Endothelial cell of umbilical vein (primary cell): ENCODE measurements around the gene NBPF26. TPM values are rescaled to one million over a fixed set of nuclear protein-coding genes. Genes with fewer than 3 reads are reported as not detected.
"Not testable (repeated sequence)": the region's sequence is repeated elsewhere in the genome, so short reads cannot be mapped to it uniquely, and the experiment has no call there.

ENCODE experiments used
- BruUV-seq: library from RNA; stranded (reverse); fragments of 400-500 nt; replicated peaks from 2 replicates; lab custom pipeline; 2021; lab: Mats Ljungman, UMichigan
- CTCF ChIA-PET: fragments of 300-600, 350-600 bp; sonication (Branson Sonifier 250); formaldehyde crosslinking; loops from one replicate; lab custom pipeline; 2021; ENCODE audit warnings: antibody characterized with exemption, inconsistent platforms; lab: Charles Lee
- POLR2A ChIA-PET: fragments of 300-600, 350-600 bp; sonication (Branson Sonifier 250); formaldehyde crosslinking; loops from one replicate; lab custom pipeline; 2021; ENCODE audit warnings: antibody characterized with exemption, inconsistent platforms; lab: Charles Lee
- DNase-seq: peaks from one replicate; pipeline ENCODE4 v3.0.0-alpha.2; 2011; ENCODE audit warnings: low read depth, low spot score
- FAIRE-seq: peaks from 2 replicates; lab custom pipeline; 2011; peaks lifted over from hg19 to GRCh38; lab: Jason Lieb, UNC
- H2AFZ ChIP-seq: 2 replicates; pipeline ENCODE4 v1.6.0; 2012; ENCODE audit warnings: low read depth, low read length, control low read depth, inconsistent platforms
- H3K27ac ChIP-seq: 2 replicates; pipeline ENCODE4 v1.5.1; 2011; ENCODE audit warnings: low read depth, mild to moderate bottlenecking, control low read depth, low read length, moderate library complexity; ENCODE audit not compliant: insufficient read depth
- H3K27me3 ChIP-seq, 2 experiments: 2 replicates each; pipeline versions ENCODE4 v1.6.0 to v1.6.1; 2011; ENCODE audit warnings: low read length in 2 of 2, mixed read lengths in 1 of 2; ENCODE audit not compliant: control insufficient read depth in 2 of 2, insufficient read depth in 2 of 2
- H3K36me3 ChIP-seq, 2 experiments: 2 replicates in 1 of 2; 3 replicates in 1 of 2; pipeline ENCODE4 v1.5.1; 2011; ENCODE audit warnings: low read length in 2 of 2, mild to moderate bottlenecking in 1 of 2, moderate library complexity in 1 of 2; ENCODE audit not compliant: control insufficient read depth in 2 of 2, insufficient read depth in 2 of 2; ENCODE audit errors: extremely low read depth in 1 of 2
- H3K4me1 ChIP-seq: 3 replicates; pipeline ENCODE4 v1.5.1; 2011; ENCODE audit warnings: mild to moderate bottlenecking, low read length; ENCODE audit not compliant: control insufficient read depth, insufficient read depth; ENCODE audit errors: extremely low read depth
- H3K4me2 ChIP-seq: 2 replicates; pipeline ENCODE4 v1.6.1; 2011; ENCODE audit warnings: low read length, control low read depth, mixed read lengths; ENCODE audit not compliant: insufficient read depth
- H3K4me3 ChIP-seq, 3 experiments: fragments of 200-600 bp in 1 of 3; sonication (generic), shearing (Covaris generic) in 1 of 3; replicated peaks in 1 of 3; 2 replicates each; pipeline ENCODE4 v1.5.1; 2011 to 2016; ENCODE audit warnings: control low read depth in 3 of 3, low read length in 3 of 3, mild to moderate bottlenecking in 2 of 3, inconsistent platforms in 1 of 3, low read depth in 1 of 3, moderate library complexity in 1 of 3; ENCODE audit not compliant: insufficient read depth in 1 of 3
- H3K79me2 ChIP-seq: 2 replicates; pipeline ENCODE4 v1.6.0; 2012; ENCODE audit warnings: low read length, inconsistent platforms; ENCODE audit not compliant: control insufficient read depth, insufficient read depth
- H3K9ac ChIP-seq: replicated peaks from 2 replicates; pipeline ENCODE3; 2011; ENCODE audit warnings: low read length, control low read depth; ENCODE audit not compliant: insufficient read depth; ENCODE audit errors: extremely low read depth
- H3K9me1 ChIP-seq: replicated peaks from 3 replicates; pipeline ENCODE4 v1.6.0; 2011; ENCODE audit warnings: mild to moderate bottlenecking, low read length; ENCODE audit not compliant: control insufficient read depth, insufficient read depth; ENCODE audit errors: extremely low read depth
- H3K9me3 ChIP-seq: replicated peaks from 2 replicates; pipeline ENCODE4 v1.5.1; 2012; ENCODE audit warnings: low read length, inconsistent platforms; ENCODE audit not compliant: control insufficient read depth, insufficient read depth
- H4K20me1 ChIP-seq: replicated peaks from 2 replicates; pipeline ENCODE3; 2011; ENCODE audit warnings: mild to moderate bottlenecking, low read length; ENCODE audit not compliant: control insufficient read depth, insufficient read depth; ENCODE audit errors: extremely low read depth
- dilution Hi-C: fragments of 300-500 bp; cut with MboI; formaldehyde crosslinking; loops from one replicate; pipeline ENCODE4 v1.15.0; 2019; ENCODE audit warnings: low sequenced_read_pairs; ENCODE audit not compliant: extremely low pct_ligation_motif_present
- intact Hi-C: fragments of 100-400 bp; cut with micrococcal nuclease; formaldehyde crosslinking; loops from one replicate; pipeline ENCODE4 v1.10.0; 2022
- polyA plus RNA-seq, 4 experiments: library from polyadenylated mRNA; depleted of rRNA in 3 of 4; stranded (reverse) in 3 of 4; unstranded in 1 of 4; fragments of >200 nt; gene quantifications; 2 replicates each; pipeline versions ENCODE4 v1.2.1 to v1.2.3, GENCODE V29; 2011 to 2012; ENCODE audit warnings: missing spikeins in 1 of 4
- total RNA-seq: library from RNA; stranded (reverse); gene quantifications from 2 replicates; pipeline ENCODE4 v1.2.3, GENCODE V29; 2021

Gene NBPF26
- total and polyA plus RNA-seq, 2 donors (not counting 3 experiments of a cell fraction or from before 2014, with no cell fraction given): 4.9 to 9.2 TPM

- H3K79me2 ChIP-seq, POLR2A ChIA-PET, FAIRE-seq: not testable (repeated sequence)
Observed at GRCh38 chr1:120684397-120684796, 39.3 kb upstream of the NBPF26 start.

GRCh38 chr1:120685622-120686021 is 38.1 kb upstream of the NBPF26 start:
- H3K4me1 ChIP-seq, H4K20me1 ChIP-seq, H3K4me2 ChIP-seq, CTCF ChIA-PET, intact Hi-C loops, H3K27ac ChIP-seq, dilution Hi-C loops, FAIRE-seq, H2AFZ ChIP-seq, BruUV-seq, H3K9me3 ChIP-seq, H3K9me1 ChIP-seq, H3K4me3 ChIP-seq, H3K79me2 ChIP-seq, H3K27me3 ChIP-seq, POLR2A ChIA-PET, H3K9ac ChIP-seq, DNase-seq, H3K36me3 ChIP-seq: not testable (repeated sequence)

More at GRCh38 chr1:120684397-120684796, 39.3 kb upstream of the NBPF26 start:
- H3K9me3 ChIP-seq, H3K27me3 ChIP-seq, H2AFZ ChIP-seq, H3K9me1 ChIP-seq, DNase-seq, CTCF ChIA-PET, H3K4me2 ChIP-seq, H3K9ac ChIP-seq, BruUV-seq, H3K4me1 ChIP-seq, intact Hi-C loops, H3K27ac ChIP-seq, H4K20me1 ChIP-seq, H3K36me3 ChIP-seq, dilution Hi-C loops, H3K4me3 ChIP-seq: not testable (repeated sequence)

GRCh38 chr1:120687250-120687649 is 36.5 kb upstream of the NBPF26 start:
- H3K79me2 ChIP-seq, H4K20me1 ChIP-seq, CTCF ChIA-PET, H3K9me3 ChIP-seq, H3K4me2 ChIP-seq, intact Hi-C loops, H2AFZ ChIP-seq, H3K9ac ChIP-seq, H3K9me1 ChIP-seq, DNase-seq, BruUV-seq, H3K4me1 ChIP-seq, H3K27ac ChIP-seq, dilution Hi-C loops, POLR2A ChIA-PET, H3K27me3 ChIP-seq, FAIRE-seq, H3K36me3 ChIP-seq, H3K4me3 ChIP-seq: not testable (repeated sequence)

- CTCF ChIA-PET, intact Hi-C loops, H3K9me1 ChIP-seq, H2AFZ ChIP-seq, BruUV-seq, H3K27ac ChIP-seq, H3K9me3 ChIP-seq, POLR2A ChIA-PET, FAIRE-seq, H3K4me3 ChIP-seq, H3K36me3 ChIP-seq, H3K4me2 ChIP-seq, H3K79me2 ChIP-seq, DNase-seq, H3K4me1 ChIP-seq, H3K9ac ChIP-seq, H4K20me1 ChIP-seq, dilution Hi-C loops, H3K27me3 ChIP-seq: not testable (repeated sequence)
Observed at GRCh38 chr1:120700807-120701562, 22.8 kb upstream of the NBPF26 start.
